Mucosa of stomach (tissue), 1 donor: ENCODE data around the gene HSPBAP1.
"Not testable (repeated sequence)": the region's sequence is repeated elsewhere in the genome, so short reads cannot be mapped to it uniquely, and the experiment has no call there.

Experiments
- H3K27me3 ChIP-seq: one replicate; pipeline ENCODE4 v1.7.0; 2013; ENCODE audit warnings: mild to moderate bottlenecking, low read length; ENCODE audit not compliant: control insufficient read depth, insufficient read depth
- H3K36me3 ChIP-seq: one replicate; pipeline ENCODE4 v1.7.0; 2013; ENCODE audit warnings: low read length; ENCODE audit not compliant: control insufficient read depth, insufficient read depth
- H3K4me1 ChIP-seq: one replicate; pipeline ENCODE4 v1.7.0; 2013; ENCODE audit warnings: mild to moderate bottlenecking, low read length; ENCODE audit not compliant: control insufficient read depth, insufficient read depth
- H3K4me3 ChIP-seq: one replicate; pipeline ENCODE4 v1.7.0; 2013; ENCODE audit warnings: low read length
- H3K9ac ChIP-seq: one replicate; pipeline ENCODE4 v1.7.0; 2013; ENCODE audit warnings: mild to moderate bottlenecking, low read length, moderate library complexity
- H3K9me3 ChIP-seq: one replicate; pipeline ENCODE4 v1.7.0; 2013; ENCODE audit warnings: mild to moderate bottlenecking, low read length, moderate library complexity; ENCODE audit not compliant: control insufficient read depth
- donor health status: Pancreatic carcinoma.

HSPBAP1 gene

DNA sequence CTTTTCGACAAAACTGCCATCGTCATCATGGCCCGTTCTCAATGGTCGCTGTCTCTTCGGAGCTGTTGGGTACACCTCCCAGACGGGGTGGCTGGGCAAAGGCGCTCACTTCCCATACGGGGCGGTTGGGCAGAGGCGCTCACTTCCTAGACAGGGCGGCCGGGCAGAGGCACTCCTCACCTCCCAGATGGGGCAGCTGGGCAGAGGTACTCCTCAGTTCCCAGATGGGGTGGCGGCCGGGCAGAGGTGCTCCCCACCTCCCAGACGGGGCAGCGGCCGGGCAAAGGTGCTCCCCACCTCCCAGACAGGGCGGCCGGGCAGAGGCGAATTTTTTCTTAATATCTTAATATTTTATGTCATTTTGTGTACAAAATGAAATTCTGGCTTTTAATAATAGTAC, 68.5 kb downstream of the HSPBAP1 start:
- Histone ChIP-seq H3K27me3 (no peaks in the 10 kb centered on the region), H3K9ac (no peak overlapping the region), H3K9me3 (no peaks in the 10 kb centered on the region), H3K4me1 (no peaks in the 10 kb centered on the region), H3K36me3 (no peaks in the 10 kb centered on the region), H3K4me3 (no peak overlapping the region)

DNA sequence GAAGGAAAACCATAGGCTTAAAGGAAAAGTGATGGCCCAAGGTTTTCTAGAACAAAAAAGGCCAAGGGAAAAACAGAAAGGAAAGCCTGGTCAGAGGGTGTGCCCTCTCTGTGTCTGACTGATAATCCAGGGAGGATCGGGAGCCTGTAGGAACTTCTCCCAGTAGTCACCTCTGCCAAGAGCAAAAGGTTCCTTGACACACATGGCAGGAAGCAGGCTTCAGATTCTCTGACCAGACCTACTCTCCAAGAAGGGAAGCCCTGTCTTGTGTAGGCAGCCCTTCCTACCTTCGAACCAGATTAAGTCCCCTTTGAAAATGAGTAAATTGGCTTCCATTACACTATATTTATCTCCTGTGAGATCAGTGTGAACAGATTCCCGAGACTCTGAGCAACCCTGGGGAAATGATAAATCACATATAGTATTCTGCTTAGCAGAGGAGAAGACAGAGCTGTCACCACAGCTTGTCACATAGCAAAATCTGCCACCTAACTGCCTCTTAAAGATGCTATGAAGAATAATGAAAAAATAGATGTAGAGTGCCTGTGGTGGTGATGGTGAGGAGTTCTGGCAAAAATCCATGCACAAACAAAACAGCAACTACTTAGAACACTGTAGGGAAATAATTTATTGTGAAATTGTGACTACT, 74.2 kb downstream of the HSPBAP1 start:
- H3K36me3 ChIP-seq, result no peaks in the 10 kb centered on the region
- no peaks in the 10 kb centered on the region for H3K27me3 ChIP-seq
- no peak overlapping the region for H3K9ac ChIP-seq
- H3K4me3 ChIP-seq, result no peak overlapping the region
- no peaks in the 10 kb centered on the region for H3K9me3 ChIP-seq
- H3K4me1 ChIP-seq, result no peaks in the 10 kb centered on the region

DNA sequence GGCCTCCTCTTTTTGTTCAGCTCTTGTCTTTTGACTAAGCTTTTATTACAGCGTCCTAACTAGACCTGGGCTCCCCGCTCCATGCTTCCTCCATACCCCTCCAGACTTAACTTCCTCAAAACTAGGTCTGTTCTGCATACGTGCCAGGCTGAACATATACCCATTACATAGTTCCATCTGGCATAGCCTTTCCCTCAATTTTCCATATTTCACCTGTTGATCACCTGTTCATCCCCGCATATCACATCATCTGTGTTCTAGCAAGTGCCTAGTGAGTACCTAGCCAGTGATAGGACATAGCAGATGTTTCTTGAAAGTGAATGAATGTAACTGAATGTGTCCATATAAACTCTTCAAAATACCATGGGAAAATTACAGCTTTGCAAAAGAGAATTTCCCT, 77.0 kb downstream of the HSPBAP1 start:
- no peaks in the 10 kb centered on the region for H3K4me1 ChIP-seq

DNA sequence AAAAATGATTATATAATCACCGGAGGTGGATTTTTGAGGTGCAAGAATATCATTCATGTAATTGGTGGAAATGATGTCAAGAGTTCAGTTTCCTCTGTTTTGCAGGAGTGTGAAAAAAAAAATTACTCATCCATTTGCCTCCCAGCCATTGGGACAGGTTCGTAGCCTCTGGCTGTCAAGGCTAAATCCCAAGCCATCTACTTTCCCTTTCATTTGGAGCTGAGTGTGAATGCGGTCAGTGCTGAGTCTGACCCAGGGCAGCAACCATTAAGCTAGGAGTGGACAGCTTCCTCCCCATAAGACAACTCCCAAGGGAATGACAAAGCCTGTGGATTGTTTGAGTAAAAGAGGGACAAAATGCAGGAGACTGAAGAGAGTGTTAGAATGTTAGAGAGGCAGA, 79.4 kb downstream of the HSPBAP1 start:
- no peak overlapping the region for H3K9ac ChIP-seq
- peaks cover 5% of the 10 kb centered on the region for H3K36me3 ChIP-seq
- no peaks in the 10 kb centered on the region for H3K9me3 ChIP-seq
- H3K4me1 ChIP-seq, result no peaks in the 10 kb centered on the region
- H3K27me3 ChIP-seq, result no peaks in the 10 kb centered on the region
- H3K4me3 ChIP-seq, result no peak overlapping the region

More for the DNA sequence above, 77.0 kb downstream of the HSPBAP1 start:
- H3K36me3 ChIP-seq, result peaks cover 5% of the 10 kb centered on the region
- no peak overlapping the region for H3K9ac ChIP-seq
- H3K27me3 ChIP-seq, result no peaks in the 10 kb centered on the region
- H3K9me3 ChIP-seq, result no peaks in the 10 kb centered on the region
- H3K4me3 ChIP-seq, result no peak overlapping the region

DNA sequence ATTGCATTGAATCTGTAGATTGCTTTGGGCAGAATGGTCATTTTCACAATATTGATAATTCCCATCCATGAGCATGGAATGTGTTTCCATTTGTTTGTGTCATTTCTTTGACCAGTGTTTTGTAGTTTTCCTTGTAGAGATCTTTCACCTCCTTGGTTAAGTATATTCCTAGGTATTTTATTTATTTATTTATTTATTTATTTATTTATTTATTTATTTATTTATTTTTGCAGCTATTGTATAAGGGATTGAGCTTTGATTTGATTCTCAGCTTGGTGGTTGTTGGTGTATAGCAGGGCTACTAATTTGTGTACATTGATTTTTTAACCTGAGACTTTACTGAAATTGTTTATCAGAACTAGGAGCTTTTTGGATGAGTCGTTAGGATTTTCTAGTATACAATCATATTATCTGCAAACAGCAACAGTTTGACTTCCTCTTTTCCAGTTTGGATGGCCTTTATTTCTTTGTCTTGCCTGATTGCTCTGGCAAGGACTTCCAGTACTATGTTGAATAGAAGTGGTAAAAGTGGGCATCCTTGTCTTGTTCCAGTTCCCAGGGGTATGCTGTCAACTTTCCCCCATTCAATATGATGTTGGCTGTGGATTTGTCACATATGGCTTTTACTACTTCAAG, 82.9 kb downstream of the HSPBAP1 start:
- not testable (repeated sequence) for H3K4me3 ChIP-seq, H3K9me3 ChIP-seq, H3K9ac ChIP-seq, H3K4me1 ChIP-seq, H3K27me3 ChIP-seq, H3K36me3 ChIP-seq

DNA sequence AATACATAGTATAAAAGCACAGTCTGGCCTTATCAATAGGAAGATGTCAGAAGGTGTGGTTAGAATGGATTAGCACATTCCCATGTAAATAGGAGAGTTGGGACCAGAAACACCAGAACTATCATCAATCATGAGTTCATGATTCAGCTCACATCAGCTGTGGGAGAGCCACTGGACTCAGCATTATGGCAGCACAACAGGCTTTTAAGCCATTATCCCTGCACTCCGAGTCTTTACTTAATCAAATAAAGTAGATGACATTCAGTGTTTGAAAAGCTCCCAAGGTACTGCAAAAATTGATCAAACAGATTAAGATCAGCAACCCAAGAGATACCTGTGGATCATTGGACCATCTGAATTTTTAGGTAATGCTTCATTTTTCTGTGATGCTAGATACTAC, 88.3 kb downstream of the HSPBAP1 start:
- no peak overlapping the region for H3K4me3 ChIP-seq
- H3K4me1 ChIP-seq, result no peaks in the 10 kb centered on the region
- no peaks in the 10 kb centered on the region for H3K27me3 ChIP-seq
- no peaks in the 10 kb centered on the region for H3K9me3 ChIP-seq
- H3K36me3 ChIP-seq, result no peaks in the 10 kb centered on the region
- no peak overlapping the region for H3K9ac ChIP-seq

DNA sequence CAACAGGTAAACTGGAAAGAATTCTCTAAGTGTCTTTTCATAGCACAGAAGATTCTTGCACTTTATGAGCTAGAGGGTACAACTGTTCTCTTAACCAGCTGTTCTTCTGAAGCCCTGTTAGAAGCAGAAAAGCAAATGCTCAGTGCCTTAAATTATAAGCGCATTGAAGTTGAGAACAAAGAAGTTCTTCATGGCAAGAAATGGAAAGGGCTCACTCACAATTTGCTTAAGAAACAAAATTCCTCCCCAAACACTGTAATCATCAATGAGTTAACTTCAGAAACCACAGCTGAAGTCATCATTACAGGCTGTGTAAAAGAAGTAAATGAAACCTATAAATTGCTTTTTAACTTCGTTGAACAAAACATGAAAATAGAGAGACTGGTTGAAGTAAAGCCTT, 93.4 kb downstream of the HSPBAP1 start:
- no peaks in the 10 kb centered on the region for H3K36me3 ChIP-seq

DNA sequence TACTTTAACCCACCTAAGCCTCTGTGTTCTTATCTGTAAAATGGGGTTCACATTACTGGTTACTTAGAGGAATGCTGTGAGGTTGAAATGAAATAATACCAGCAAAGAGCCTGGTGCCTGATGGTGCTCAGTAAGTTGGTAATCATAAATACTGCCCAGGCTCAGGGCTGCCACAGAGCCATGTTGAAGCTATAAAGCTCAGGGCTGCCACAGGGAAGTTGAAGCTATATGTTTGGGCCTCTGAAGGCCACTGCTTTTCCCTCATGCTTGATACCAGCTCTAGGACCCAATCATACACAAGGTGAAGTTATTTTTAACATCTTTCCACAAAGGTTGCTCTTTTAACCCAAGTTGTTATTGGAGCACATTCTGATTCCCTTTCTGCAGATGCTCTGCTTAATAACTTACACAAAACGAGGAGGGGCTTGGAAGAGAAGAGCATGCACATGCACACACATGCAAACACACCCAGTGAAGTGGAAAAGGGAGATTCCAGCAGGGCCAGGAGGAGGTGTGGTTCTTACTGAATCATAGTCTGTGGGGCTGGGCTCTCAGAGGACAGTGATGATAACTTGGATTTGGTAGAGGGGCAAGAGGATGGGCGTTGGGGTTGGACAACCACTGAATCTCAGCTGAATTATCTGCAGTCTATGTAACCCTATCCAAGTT, 95.5 kb downstream of the HSPBAP1 start:
- no peak overlapping the region for H3K4me3 ChIP-seq
- peaks cover 3% of the 10 kb centered on the region for H3K4me1 ChIP-seq
- H3K9ac ChIP-seq, result no peak overlapping the region
- H3K27me3 ChIP-seq, result no peaks in the 10 kb centered on the region
- H3K9me3 ChIP-seq, result no peaks in the 10 kb centered on the region
- peaks cover 3% of the 10 kb centered on the region for H3K36me3 ChIP-seq

More for the DNA sequence above, 93.4 kb downstream of the HSPBAP1 start:
- no peaks in the 10 kb centered on the region for H3K9me3 ChIP-seq
- no peak overlapping the region for H3K9ac ChIP-seq
- H3K4me1 ChIP-seq, result no peaks in the 10 kb centered on the region
- no peak overlapping the region for H3K4me3 ChIP-seq
- no peaks in the 10 kb centered on the region for H3K27me3 ChIP-seq

DNA sequence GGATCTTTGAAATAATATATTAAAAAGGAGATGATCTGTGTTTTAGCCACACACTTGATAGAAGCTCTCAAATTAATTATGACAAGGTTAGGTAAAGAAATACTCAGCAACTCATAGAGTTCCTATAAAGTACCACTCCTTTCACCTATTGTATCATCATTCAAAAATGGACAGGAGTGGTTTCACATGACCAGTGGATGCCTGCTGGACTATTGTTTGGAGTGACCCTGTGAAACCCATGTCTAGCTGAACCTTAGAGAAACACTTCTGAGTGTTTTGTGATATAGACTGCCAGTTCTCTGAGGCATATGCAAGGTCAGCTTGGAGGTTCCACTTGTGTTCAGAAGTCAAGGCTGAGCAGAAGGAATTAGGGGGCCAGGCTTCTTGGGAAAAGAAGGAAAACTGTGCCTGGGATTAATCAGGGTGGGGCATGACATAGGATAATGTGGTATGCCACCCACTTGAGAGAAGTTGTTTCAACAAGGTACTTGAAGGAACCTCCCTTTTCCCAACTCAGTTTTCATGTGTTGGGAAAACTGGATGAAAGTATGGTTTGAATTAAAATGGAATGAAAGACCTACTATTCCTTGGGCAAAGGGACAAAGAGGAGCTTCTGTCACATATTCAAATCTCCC, 97.6 kb downstream of the HSPBAP1 start:
- H3K36me3 ChIP-seq, result peaks cover 9% of the 10 kb centered on the region
- H3K9ac ChIP-seq, result no peak overlapping the region

DNA sequence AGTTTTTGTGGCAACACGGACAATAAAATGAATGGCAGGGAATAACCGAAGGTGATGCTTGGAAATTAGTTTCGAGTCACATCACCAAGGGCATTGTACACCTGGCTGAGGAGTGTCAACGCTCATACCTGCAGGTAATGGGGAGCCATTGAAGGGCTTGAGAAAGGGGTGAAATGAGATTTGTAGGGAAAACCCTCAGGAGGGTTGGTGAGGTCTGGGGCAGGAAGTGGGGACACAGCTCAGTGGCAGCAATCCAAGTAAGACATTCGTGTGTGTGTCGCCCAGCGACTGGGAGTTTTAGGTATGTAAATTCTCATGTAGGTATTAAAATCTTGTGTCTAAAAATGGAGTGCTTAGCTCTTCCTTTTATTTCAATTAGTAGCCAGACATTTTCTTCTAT, 98.7 kb downstream of the HSPBAP1 start:
- Histone ChIP-seq H3K27me3 (no peaks in the 10 kb centered on the region), H3K4me3 (no peak overlapping the region), H3K9ac (no peak overlapping the region), H3K36me3 (peaks cover 9% of the 10 kb centered on the region), H3K9me3 (no peaks in the 10 kb centered on the region), H3K4me1 (peaks cover 8% of the 10 kb centered on the region)

More for the DNA sequence above, 97.6 kb downstream of the HSPBAP1 start:
- no peaks in the 10 kb centered on the region for H3K9me3 ChIP-seq
- no peak overlapping the region for H3K4me3 ChIP-seq
- peaks cover 8% of the 10 kb centered on the region for H3K4me1 ChIP-seq
- H3K27me3 ChIP-seq, result no peaks in the 10 kb centered on the region

DNA sequence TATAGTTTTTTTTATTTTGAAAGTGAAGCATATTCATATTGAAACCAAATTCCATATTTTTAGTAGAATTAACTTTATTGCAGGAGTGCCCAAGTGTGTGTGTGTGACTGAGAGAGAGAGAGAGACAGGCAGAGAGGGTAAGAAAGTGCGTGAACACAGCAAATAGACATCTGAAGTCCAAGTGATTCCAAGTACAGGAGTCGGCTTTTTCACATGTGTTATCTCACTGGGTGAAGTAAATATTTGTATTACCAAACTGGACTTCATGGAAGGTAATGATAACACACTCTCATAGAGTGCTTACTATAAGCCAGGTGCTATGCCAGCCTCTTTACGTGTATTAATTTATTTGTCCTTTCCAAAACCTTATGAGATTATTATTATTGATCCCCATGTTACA, 101.0 kb downstream of the HSPBAP1 start:
- Histone ChIP-seq H3K27me3 (no peaks in the 10 kb centered on the region), H3K4me1 (peaks cover 8% of the 10 kb centered on the region), H3K36me3 (peaks cover 10% of the 10 kb centered on the region), H3K9ac (no peak overlapping the region), H3K4me3 (no peak overlapping the region), H3K9me3 (no peaks in the 10 kb centered on the region)

DNA sequence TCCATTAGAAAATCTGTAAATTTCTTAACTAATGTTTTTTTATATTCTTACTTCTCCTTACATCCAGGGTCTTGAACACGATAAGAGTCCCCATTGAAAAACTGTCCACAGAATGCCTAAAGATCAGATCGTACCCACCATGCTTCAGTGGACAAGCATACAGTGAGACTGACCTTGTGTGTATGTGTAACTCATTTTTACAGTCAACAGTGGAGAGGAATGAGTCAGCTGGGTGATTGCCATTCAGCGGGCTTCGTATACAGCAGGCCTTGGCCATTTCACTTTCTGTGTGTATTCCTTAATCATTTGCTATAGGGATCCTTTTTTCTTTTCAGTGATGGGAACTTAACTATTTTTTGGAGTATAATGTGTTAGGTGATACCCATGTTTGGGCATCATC, 102.4 kb downstream of the HSPBAP1 start:
- Histone ChIP-seq H3K36me3 (peaks cover 17% of the 10 kb centered on the region), H3K4me1 (peaks cover 8% of the 10 kb centered on the region), H3K4me3 (no peak overlapping the region), H3K9me3 (no peaks in the 10 kb centered on the region), H3K9ac (no peak overlapping the region), H3K27me3 (no peaks in the 10 kb centered on the region)
